ENCODE results near the gene EIF4G3.

Gene EIF4G3

GRCh38 chr1:20987831-20988825, 188.6 kb downstream of the EIF4G3 start:
- DNase-seq: no peak

- DNase-seq: no peak
Measured at GRCh38 chr1:20983297-20983889, 193.3 kb downstream of the EIF4G3 start.

GRCh38 chr1:20982316-20982715, 194.4 kb downstream of the EIF4G3 start:
- DNase-seq: no peak

- no peak for DNase-seq
Measured at GRCh38 chr1:20981915-20982314, 194.8 kb downstream of the EIF4G3 start.

- no peak for DNase-seq
Measured at GRCh38 chr1:20980051-20980450, 196.6 kb downstream of the EIF4G3 start.

- DNase-seq: no peak
Measured at GRCh38 chr1:20978413-20978812, 198.3 kb downstream of the EIF4G3 start.

- no peak for DNase-seq
Measured at GRCh38 chr1:20975668-20976067, 201.0 kb downstream of the EIF4G3 start.

- DNase-seq: no peak
Measured at GRCh38 chr1:20974951-20975350, 201.7 kb downstream of the EIF4G3 start.

GRCh38 chr1:20974069-20974468, 202.6 kb downstream of the EIF4G3 start:
- no peak for DNase-seq

GRCh38 chr1:20972855-20973254, 203.8 kb downstream of the EIF4G3 start:
- DNase-seq: no peak

- no peak for DNase-seq
Measured at GRCh38 chr1:20964540-20965484, 211.9 kb downstream of the EIF4G3 start.

- no peak for DNase-seq
Measured at GRCh38 chr1:20962576-20963258, 214.0 kb downstream of the EIF4G3 start.

GRCh38 chr1:20958430-20958829, 218.3 kb downstream of the EIF4G3 start:
- DNase-seq: no peak

GRCh38 chr1:20956272-20956671, 220.4 kb downstream of the EIF4G3 start:
- no peak for DNase-seq

GRCh38 chr1:20950679-20951078, 226.0 kb downstream of the EIF4G3 start:
- DNase-seq: no peak

- DNase-seq: no peak
Measured at GRCh38 chr1:20949871-20950590, 226.7 kb downstream of the EIF4G3 start.

GRCh38 chr1:20948101-20948500, 228.6 kb downstream of the EIF4G3 start:
- no peak for DNase-seq

GRCh38 chr1:20947409-20947808, 229.3 kb downstream of the EIF4G3 start:
- DNase-seq: no peak

- DNase-seq: no peak
Measured at GRCh38 chr1:20936621-20937020, 240.1 kb downstream of the EIF4G3 start.

- DNase-seq: no peak
Measured at GRCh38 chr1:20936216-20936615, 240.5 kb downstream of the EIF4G3 start.

GRCh38 chr1:20935717-20936116, 241.0 kb downstream of the EIF4G3 start:
- DNase-seq: no peak
